HG02623 (cell line): ENCODE results near the gene NOVA2.

Experiments
- ATAC-seq: cut with Tn5 transposase; IDR thresholded peaks from one replicate; pipeline ENCODE4 v1.9.1; 2021; ENCODE audit warnings: moderate library complexity; ENCODE audit not compliant: unreplicated experiment

The NOVA2 gene

DNA sequence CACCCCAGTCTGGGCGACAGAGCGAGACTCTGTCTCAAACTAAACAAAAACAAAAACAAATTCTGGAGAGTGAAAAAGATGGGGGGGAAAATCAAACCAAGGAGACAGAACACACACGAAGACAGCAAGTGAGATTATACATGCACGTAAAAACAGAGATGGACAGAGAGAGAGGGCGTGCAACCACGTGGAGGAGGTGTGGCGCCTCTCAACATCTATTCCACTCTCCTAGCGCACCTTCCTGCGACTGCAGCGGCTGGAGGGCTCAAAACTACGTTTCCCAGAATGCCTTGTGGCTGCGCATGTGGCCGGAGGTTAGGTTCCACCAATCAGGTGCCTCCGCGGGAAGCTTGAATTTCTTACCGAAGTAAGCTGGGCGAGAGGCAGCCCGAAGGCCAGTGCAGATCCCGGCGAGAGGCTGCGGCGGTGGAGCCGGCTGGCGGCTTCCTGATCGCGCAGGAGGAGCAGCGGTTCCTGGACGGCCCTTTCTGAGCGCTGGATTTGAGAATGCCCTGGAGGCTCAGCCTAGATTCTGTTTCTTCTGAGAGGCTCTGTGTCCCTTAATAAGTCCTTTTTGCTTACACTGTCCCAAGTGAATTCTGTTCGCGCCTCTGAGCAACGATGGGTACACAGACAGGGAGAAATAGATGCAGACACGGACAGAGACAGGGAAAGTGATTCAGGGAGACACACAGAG is 46.0 kb downstream of the NOVA2 start:
- ATAC-seq = no peak

GRCh38 chr19:45924891-45925447 is 48.7 kb downstream of the NOVA2 start:
- ATAC-seq = no peak

DNA sequence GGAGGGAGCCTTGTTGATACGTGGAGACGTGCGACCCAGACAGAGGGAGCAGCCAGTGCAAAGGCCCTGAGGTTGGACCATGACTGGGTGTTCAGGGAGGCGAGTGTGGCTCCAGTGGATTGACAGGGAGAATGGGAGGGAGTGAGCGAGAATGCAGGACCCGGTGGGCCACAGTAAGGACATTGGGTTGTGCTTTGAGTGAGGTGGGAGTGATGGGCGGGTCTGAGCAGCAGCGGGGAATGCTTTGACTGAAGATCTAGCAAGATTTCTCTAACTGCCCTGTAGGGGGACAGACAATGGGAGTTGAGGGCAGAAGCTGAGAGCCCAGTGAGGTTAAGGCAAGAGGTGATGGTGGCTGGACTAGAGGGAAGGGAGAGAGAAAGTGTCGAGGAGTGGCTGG is 51.4 kb downstream of the NOVA2 start:
- ATAC-seq = no peak

- no peak for ATAC-seq
Measured at GRCh38 chr19:45920458-45920857, 53.2 kb downstream of the NOVA2 start.

- ATAC-seq = no peak
Measured at GRCh38 chr19:45919678-45920077, 54.0 kb downstream of the NOVA2 start.

DNA sequence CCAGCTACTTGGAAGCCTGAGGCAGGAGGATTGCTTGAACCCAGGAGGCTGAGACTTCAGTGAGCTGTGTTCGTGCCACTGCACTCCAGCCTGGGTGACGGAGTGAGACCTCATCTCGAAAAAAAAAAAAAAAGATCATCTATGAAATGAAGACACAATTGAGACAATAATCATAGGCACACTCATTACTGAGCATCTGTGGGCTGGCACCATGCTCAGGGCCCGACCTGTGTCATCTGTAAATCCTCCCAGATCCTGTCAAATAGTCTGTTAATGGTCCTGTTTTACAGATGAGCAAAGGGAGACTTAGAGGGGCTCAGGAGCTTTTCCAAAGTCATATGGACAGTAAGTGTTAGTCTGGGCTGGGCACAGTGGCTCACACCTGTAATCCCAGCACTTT is 54.9 kb downstream of the NOVA2 start:
- ATAC-seq = no peak

DNA sequence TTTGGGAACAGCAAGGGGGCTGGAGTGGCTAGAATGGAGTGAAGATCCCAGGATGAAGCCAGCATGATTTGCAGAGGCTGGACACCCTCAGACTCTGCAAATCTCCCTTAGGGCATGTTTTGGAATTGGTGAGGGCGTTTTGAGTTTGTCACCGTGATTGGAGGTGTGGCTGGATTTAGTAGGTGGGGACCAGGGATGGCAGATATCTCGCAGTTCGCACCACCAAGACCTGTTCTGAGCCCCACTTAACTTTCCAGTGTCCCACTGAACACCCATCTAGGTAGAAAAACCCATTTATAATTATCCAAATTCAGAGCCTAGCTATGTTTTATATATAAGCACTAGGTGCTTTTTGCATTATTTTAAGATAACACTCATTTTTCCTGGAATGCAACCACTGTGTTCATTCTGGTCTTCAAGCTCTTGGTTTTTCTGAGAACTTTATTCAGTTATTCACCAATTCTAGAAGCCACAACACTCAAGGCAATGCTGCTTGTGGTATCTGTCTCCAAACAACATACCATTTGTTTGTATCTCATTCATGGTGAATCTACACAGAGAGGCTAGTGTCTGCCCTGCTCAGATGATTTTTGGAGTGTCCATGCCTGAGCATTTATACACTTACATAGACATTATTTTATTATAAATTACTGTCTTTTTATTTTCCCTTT is 56.1 kb downstream of the NOVA2 start:
- no peak for ATAC-seq

GRCh38 chr19:45913874-45914830 is 59.5 kb downstream of the NOVA2 start, which contains the start of gene NANOS2:
NANOS2 (minus strand) TSS chr19:45914778; CDS start chr19:45914693, 85 bp downstream.
- no peak for ATAC-seq

GRCh38 chr19:45911291-45911690 is 62.4 kb downstream of the NOVA2 start:
- no peak for ATAC-seq

DNA sequence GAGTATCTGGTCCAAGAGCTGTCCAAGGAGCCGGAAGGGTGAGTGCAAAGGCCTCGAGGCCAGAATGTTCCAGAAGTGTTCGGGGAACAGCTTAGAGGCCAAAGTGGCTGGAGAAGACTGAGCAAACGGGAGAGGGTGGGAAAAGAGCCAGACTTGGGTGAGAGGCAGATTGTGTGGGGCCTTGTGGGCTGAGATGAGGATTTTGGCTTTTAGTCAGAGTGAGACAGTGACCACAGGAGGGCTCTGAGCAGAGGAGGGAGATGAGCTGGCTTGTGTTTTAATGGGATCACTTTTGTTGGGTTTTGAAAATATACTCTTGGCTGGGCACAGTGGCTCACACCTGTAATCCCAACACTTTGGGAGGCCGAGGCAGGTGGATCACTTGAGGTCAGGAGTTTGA is 64.7 kb downstream of the NOVA2 start:
- no peak for ATAC-seq

- no peak for ATAC-seq
Measured at GRCh38 chr19:45906221-45906620, 67.4 kb downstream of the NOVA2 start.

- ATAC-seq = no peak
Measured at GRCh38 chr19:45905011-45905410, 68.7 kb downstream of the NOVA2 start.

DNA sequence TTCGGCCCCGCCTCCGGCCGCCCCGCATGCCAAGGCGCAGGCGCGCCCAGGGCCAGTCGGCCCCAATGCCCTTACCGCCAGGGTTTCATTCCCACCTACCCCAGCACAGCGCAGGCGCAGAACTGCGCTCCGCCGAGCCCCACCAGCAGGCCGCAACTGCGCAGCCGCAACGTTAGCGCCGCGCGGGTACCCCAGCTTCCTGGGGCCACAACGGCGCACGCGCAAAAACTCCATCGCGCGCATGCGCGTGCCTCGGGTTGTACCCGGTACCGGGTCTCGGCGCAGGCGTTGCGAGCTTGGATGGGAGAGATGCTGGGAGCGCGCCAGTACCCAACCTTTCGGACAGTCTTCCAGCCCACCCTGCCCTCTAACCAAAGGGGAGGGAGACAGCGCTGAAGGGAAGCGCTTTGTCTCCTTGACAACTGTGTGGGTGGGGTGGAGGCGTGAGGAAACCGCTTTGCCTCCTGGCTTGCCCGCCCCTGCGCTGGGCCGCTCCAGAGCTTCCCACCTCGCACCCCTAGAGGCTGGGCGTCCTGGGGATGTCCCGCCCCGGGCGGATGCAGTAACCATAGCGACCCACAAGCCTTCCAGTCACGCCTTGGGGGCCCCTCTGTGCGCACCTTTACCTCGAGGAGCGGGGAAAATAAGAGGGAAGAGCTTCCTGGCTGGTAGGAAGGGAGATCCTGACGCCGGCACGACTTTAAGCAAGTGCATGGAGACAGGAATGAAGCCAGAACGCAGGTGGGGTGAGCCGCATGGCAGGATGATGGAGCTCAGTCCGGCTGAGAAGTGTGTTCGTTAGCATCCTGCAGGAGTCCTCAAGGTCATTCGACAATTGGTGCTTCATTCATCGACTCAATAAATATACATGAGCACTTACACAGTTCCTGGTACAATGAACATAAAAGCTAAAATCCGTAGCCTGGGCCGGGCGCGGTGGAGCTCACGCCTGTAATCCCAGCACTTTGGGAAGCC is 70.7 kb downstream of the NOVA2 start:
- peak; percentile 81 for ATAC-seq

DNA sequence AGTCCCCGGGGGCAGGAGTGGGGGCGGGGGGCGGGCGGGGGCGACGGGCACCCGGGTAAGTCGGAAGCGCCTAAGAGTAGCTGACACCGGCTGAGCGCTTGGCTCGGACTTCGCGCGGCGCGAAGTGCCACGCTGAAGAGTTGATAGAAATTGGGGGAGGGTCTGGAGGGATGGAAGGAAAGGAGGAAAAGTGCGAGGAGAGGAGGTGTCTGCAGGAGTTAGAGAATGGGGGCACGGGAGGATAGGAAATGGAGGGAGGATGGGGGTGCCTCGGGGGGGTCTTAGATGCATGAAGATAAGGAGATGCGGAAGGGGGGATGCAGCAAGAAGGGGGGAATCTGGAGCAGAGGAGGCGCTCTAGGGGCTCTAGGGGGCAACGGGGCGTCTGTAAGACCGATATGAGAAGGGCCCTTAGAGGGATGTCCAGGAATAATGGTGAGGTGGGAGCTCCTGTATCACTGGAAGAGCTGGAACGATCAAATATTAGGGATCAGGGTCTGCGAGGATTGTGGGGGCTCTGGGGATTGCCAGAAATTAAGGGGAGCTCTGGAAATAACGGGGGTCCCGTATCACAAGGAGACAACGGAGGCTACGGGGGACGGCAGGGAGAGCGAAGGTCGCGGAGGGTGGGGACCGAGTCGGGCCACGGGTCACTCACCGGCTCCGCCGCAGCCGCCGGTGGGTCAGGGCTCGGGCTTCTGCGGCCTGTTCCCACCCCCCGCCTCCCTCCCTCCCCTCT is 71.6 kb downstream of the NOVA2 start, which contains the start of gene MYPOP:
Gene MYPOP, minus strand, starts transcription at position 702 of the 739 bp plus-strand sequence. CDS start 840 bp downstream, outside the sequence.
- no peak for ATAC-seq

DNA sequence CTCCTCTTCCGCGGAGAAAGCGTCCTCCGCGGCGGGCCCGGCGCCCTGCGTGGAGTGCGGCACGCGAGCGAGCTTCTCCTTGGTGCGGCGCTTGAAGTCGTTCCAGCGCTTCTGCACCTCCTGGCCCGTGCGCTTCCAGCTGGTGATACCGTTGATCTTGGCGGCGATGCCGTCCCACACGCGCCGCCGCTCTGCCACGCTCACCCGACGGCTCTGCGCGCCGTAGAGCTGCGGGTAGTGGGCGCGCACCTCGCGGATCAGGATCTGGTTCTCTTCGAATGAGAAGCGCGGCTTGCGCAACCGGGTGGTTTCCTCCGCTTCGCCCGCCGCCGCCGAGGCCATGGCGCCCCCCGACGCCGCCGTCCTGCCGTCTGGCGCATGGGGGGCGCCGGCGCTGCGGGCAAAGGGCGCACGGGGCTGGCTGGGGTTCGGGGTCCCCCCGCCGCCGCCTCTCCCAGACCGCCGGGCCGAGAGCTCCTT is 72.2 kb downstream of the NOVA2 start:
- ATAC-seq = no peak

DNA sequence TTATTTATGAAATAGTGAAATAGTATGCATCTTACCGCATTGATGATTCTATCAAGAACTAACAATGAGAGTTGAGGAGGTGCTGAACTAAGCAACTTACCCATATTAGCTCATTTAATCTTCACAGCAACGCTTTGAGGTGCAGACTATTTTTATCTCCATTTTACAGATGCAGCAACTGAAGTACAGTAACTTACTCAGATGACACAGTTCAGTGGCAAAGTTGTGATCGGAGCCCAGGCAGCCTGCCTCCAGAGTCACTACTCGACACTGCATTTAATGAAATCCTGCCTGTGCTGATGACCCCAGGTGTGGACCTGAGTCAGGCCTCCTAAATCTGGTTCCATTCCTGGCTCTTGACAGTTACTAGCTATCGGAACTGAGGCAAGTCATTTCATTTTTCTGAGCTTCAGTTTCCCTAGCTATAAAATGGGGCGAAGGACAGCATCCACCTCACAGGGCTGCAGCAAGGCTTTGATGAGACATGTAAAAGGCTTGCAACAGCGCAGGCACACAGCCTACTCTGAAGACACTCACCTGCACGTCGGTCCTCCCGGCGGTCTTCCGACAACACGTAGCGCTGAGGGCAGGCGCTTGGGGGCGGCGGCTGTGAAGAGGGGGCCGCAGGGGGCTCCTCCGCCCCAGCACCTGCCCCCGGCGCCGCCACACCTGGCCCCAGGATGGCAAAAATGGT is 72.8 kb downstream of the NOVA2 start:
- no peak for ATAC-seq

- ATAC-seq = no peak
Measured at GRCh38 chr19:45899919-45900589, 73.6 kb downstream of the NOVA2 start.

- no peak for ATAC-seq
Measured at GRCh38 chr19:45899253-45899652, 74.4 kb downstream of the NOVA2 start.
